Panc1 (cell line): ENCODE measurements around the gene MAGI2.

Experiments
- POLR2AphosphoS5 ChIP-seq: IDR thresholded peaks from 2 replicates; pipeline ENCODE4 v1.6.1; 2012; ENCODE audit warnings: mild to moderate bottlenecking, low read depth, low read length, moderate library complexity
- TCF7L2 ChIP-seq: IDR thresholded peaks from 2 replicates; pipeline ENCODE4 v1.6.1; 2011; ENCODE audit warnings: mild to moderate bottlenecking, low read depth, low read length, inconsistent platforms
- TF ChIP-seq, protein P1 (sequence below): fragments of 450-650 bp; IDR thresholded peaks from 2 replicates; pipeline ENCODE4 v1.5.1; 2017; ENCODE audit warnings: mild to moderate bottlenecking

DNA sequence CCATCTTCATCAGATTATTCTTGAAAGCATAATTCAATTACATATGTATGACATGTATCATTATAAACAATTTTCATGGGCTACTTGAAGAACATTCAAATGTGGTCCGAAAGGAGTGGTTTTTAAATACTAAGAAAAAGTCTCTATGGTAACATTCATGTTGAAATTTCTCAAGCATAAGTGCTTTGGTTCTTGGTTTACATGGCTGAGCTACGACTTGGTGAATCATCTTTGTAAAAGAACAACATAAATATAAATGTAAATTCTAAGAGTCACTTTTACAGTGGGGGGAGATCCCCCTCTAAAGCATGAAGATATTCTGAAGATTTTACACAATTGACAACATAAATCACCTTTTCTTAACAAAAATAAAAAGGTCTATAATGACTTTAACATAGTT is 118.6 kb downstream of the MAGI2 start:
- TF ChIP-seq, protein P1, sequence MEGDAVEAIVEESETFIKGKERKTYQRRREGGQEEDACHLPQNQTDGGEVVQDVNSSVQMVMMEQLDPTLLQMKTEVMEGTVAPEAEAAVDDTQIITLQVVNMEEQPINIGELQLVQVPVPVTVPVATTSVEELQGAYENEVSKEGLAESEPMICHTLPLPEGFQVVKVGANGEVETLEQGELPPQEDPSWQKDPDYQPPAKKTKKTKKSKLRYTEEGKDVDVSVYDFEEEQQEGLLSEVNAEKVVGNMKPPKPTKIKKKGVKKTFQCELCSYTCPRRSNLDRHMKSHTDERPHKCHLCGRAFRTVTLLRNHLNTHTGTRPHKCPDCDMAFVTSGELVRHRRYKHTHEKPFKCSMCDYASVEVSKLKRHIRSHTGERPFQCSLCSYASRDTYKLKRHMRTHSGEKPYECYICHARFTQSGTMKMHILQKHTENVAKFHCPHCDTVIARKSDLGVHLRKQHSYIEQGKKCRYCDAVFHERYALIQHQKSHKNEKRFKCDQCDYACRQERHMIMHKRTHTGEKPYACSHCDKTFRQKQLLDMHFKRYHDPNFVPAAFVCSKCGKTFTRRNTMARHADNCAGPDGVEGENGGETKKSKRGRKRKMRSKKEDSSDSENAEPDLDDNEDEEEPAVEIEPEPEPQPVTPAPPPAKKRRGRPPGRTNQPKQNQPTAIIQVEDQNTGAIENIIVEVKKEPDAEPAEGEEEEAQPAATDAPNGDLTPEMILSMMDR = no peak
- no peak for TF ChIP-seq TCF7L2
- no peak for TF ChIP-seq POLR2AphosphoS5
